ENCODE results near the gene RBBP8NL.

DNA sequence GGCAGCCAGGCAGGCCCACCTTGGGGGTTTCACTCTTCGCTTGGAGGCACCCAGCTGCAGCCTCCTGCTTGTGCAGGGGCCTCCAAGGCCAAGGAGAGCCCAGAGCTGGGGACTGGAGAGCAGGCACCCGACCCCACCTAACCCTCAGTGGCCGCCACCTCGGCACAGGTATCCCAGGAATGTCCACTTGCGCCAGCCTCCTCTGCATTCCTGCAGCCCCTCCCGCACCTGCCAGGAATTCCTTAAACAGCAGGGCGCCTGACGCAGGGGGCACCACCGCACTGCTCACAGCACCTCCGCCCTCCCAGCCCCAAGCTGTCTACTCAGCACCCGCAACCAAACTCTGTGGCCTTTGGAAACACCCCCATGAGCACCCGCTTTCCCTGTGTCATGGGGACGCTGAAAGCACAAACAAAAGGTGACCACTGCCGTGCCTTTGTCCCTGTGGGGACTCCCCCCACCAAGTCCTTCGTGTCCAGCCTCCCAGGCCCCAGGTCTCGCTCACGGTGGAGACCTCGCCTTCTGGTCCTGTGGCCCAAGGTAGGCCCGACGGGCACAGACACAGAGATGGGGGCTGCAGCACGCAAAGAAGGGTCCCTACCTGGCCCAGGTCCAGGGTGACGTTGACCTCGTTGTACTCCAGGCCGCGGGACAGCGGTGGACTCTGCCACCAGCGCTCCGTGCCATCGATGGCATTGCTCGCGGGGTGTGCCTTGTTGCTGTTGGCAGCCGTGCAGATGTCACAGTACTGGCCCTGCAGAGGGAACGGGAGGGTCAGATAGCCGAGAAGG is 65.3 kb downstream of the RBBP8NL start:
- TF ChIP-seq POLR2A (IDR thresholded peaks at IDR 0.05; ENCODE audit: low read length) (no peak), GATA1 (IDR thresholded peaks at IDR 0.05; ENCODE audit: low read depth, low read length) (no peak)
